OCI-LY7 (cell line): ENCODE measurements around the gene GNG5. TPM values are rescaled to one million over a fixed set of nuclear protein-coding genes. Genes with fewer than 3 reads are reported as not detected.

Experiments used
- BruUV-seq: library from RNA; stranded (reverse); fragments of 400-500 nt; replicated peaks from 2 replicates; lab custom pipeline; 2021; lab: Mats Ljungman, UMichigan
- CTCF ChIA-PET: fragments of 300-600 bp; sonication (Branson Sonifier 250); formaldehyde crosslinking; loops from one replicate; lab custom pipeline; 2022; ENCODE audit warnings: antibody characterized with exemption; ENCODE audit not compliant: unreplicated experiment; lab: Charles Lee
- POLR2A ChIA-PET: fragments of 300-600 bp; sonication (Branson Sonifier 250); formaldehyde crosslinking; loops from one replicate; lab custom pipeline; 2022; ENCODE audit warnings: antibody characterized with exemption; lab: Charles Lee
- DNase-seq: peaks from one replicate; pipeline ENCODE4 v3.0.0-alpha.2; 2015; ENCODE audit warnings: low spot score
- H2AFZ ChIP-seq: fragments of 200-600 bp; sonication (generic), shearing (Covaris generic); 2 replicates; pipeline ENCODE4 v1.6.1; 2014; ENCODE audit warnings: mild to moderate bottlenecking, antibody characterized with exemption, low read length, moderate library complexity
- H3K27ac ChIP-seq: fragments of 200-600 bp; sonication (generic); 2 replicates; pipeline ENCODE4 v1.5.1; 2014; ENCODE audit warnings: mixed run types, low read depth, mild to moderate bottlenecking, moderate library complexity, low read length, inconsistent platforms; ENCODE audit not compliant: poor library complexity, severe bottlenecking
- H3K36me3 ChIP-seq: fragments of 200-600 bp; sonication (generic); 2 replicates; pipeline ENCODE4 v1.6.1; 2014; ENCODE audit warnings: mild to moderate bottlenecking, antibody characterized with exemption, low read length, moderate library complexity, mixed read lengths; ENCODE audit not compliant: insufficient read depth
- H3K4me1 ChIP-seq: fragments of 200-600 bp; sonication (generic); 2 replicates; pipeline ENCODE4 v1.5.1; 2014; ENCODE audit warnings: mild to moderate bottlenecking, low read length; ENCODE audit not compliant: insufficient read depth, poor library complexity, severe bottlenecking
- H3K4me2 ChIP-seq: fragments of 200-600 bp; sonication (generic); 2 replicates; pipeline ENCODE4 v1.6.1; 2014; ENCODE audit warnings: mild to moderate bottlenecking, low read length
- H3K4me3 ChIP-seq: fragments of 200-600 bp; sonication (generic); 2 replicates; pipeline ENCODE4 v1.5.1; 2014; ENCODE audit warnings: mild to moderate bottlenecking, low read depth, low read length; ENCODE audit not compliant: poor library complexity, severe bottlenecking
- H3K79me2 ChIP-seq: fragments of 200-600 bp; sonication (generic); 2 replicates; pipeline ENCODE4 v1.6.1; 2016; ENCODE audit warnings: low read depth, mild to moderate bottlenecking, low read length, moderate library complexity, mixed read lengths; ENCODE audit not compliant: insufficient read depth
- H3K9me2 ChIP-seq: fragments of 200-600 bp; sonication (generic); 2 replicates; pipeline ENCODE4 v1.6.1; 2016; ENCODE audit warnings: mild to moderate bottlenecking, low read length, mixed read lengths; ENCODE audit not compliant: insufficient read depth
- H3K9me3 ChIP-seq: fragments of 200-600 bp; sonication (generic); 2 replicates; pipeline ENCODE4 v1.6.1; 2014; ENCODE audit warnings: mild to moderate bottlenecking, mixed run types, low read length, mixed read lengths
- H4K20me1 ChIP-seq: fragments of 200-600 bp; sonication (generic); 2 replicates; pipeline ENCODE4 v1.6.1; 2014; ENCODE audit warnings: mild to moderate bottlenecking, antibody characterized with exemption, low read length, moderate library complexity, mixed read lengths; ENCODE audit not compliant: insufficient read depth
- EZH2phosphoT487 ChIP-seq: fragments of 200-600 bp; sonication (generic); IDR thresholded peaks from 2 replicates; pipeline ENCODE4 v1.6.1; 2018; ENCODE audit warnings: low read depth, borderline replicate concordance, mild to moderate bottlenecking, mixed run types, antibody characterized with exemption, low read length, moderate library complexity, mixed read lengths
- intact Hi-C: fragments of 100-400 bp; cut with micrococcal nuclease; formaldehyde crosslinking; loops from one replicate; pipeline ENCODE4 v1.10.0; 2022; ENCODE audit not compliant: unreplicated experiment
- total RNA-seq, 2 experiments: library from RNA; depleted of rRNA in 1 of 2; stranded (reverse); fragments of >200 nt in 1 of 2; shearing (Covaris generic) in 1 of 2; gene quantifications; 2 replicates each; pipeline ENCODE4 v1.2.3, GENCODE V29; 2014 to 2022
- TF ChIP-seq, protein P1 (sequence below): fragments of 200-600 bp; sonication (generic); conservative IDR thresholded peaks from 2 replicates; pipeline ENCODE4 v1.5.1; 2014; ENCODE audit warnings: mild to moderate bottlenecking, antibody characterized with exemption, low read length, moderate library complexity, mixed read lengths

GNG5 gene
- total RNA-seq, 2 experiments from 2014 or later, result 45.1 to 115 TPM

DNA sequence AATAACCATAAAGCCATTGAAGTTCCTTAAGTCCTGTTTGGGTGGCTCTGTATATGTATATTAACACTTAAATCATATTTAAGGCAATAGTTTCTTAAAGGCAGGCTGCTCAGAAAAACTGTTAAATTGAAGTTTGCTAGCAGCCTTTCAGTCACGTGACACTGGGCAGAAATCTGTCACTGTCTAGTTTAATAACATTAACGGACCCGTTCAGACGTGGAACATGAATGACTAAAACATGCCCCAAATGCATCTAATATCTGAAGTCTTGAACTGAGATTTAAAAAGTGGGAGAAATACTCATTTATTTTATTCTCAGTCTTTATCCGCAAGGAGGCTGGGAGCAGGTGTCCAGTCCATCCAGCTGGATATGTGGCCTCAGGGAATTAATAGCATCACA is 3.5 kb downstream of the GNG5 start:
- no peak for TF ChIP-seq EZH2phosphoT487
- TF ChIP-seq, protein P1, sequence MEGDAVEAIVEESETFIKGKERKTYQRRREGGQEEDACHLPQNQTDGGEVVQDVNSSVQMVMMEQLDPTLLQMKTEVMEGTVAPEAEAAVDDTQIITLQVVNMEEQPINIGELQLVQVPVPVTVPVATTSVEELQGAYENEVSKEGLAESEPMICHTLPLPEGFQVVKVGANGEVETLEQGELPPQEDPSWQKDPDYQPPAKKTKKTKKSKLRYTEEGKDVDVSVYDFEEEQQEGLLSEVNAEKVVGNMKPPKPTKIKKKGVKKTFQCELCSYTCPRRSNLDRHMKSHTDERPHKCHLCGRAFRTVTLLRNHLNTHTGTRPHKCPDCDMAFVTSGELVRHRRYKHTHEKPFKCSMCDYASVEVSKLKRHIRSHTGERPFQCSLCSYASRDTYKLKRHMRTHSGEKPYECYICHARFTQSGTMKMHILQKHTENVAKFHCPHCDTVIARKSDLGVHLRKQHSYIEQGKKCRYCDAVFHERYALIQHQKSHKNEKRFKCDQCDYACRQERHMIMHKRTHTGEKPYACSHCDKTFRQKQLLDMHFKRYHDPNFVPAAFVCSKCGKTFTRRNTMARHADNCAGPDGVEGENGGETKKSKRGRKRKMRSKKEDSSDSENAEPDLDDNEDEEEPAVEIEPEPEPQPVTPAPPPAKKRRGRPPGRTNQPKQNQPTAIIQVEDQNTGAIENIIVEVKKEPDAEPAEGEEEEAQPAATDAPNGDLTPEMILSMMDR, result no peak
- peaks cover 30% of the 10 kb centered on the region for H4K20me1 ChIP-seq
- no peak overlapping the region for H3K4me3 ChIP-seq
- H3K79me2 ChIP-seq, result peaks cover 82% of the 10 kb centered on the region
- peak overlapping the region; percentile 86; the same call in 1 of the 2 replicates for H3K4me2 ChIP-seq
- intact Hi-C loops, result loop anchor here (1.0 to 10.0 kb wide), 3 partner anchors 12 to 764 kb away; no protein-coding TSS in a partner anchor
- H3K27ac ChIP-seq, result no peak overlapping the region
- BruUV-seq, result no TSS peak
- POLR2A ChIA-PET, result interaction anchor here (1.0 to 4.4 kb wide), 5 partner anchors 16 to 358 kb away, joined by 3 to 43 read pairs (median 5); partner anchors contain the start of gene PRKACB
- DNase-seq, result no peak
- H3K9me2 ChIP-seq, result no peaks in the 10 kb centered on the region
- peaks cover 56% of the 10 kb centered on the region for H3K36me3 ChIP-seq
- no peak overlapping the region for H2AFZ ChIP-seq
- CTCF ChIA-PET, result no interaction called here
- no peaks in the 10 kb centered on the region for H3K9me3 ChIP-seq
- peaks cover 29% of the 10 kb centered on the region for H3K4me1 ChIP-seq

DNA sequence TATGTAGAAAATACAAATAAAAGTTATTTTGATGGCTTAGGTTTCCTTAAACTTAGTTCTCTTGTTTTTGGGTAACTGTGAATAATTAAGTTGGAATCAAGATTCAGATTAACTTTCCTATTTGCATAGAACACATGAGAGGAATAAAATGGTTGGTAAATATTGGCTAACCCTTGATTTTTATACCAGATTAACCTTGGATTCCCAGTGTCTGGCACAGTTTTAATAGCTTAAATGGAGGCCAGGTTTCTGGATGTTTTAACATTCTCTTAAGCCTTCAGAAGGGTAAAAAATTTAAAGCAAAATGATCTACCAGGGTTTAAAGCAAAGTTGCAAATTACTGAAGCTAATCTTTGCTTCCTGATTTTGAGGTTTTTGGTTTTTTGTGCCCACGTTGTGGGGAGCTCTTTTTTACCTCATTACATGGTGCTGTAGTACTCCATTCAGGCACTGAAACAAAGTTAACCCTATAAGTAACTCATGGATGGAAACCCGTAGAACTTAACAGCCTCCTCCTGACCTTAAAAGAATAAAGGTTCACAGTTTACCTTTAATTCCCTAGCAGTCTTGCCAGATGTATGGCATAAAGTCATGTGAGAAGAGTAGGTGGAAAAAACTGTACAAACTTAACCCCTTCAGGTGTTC is 8.6 kb downstream of the GNG5 start:
- ChIA-PET CTCF (no interaction called here), POLR2A (interaction anchor here (0.9 kb wide), 1 partner anchor 18 kb away, joined by 5 read pairs; no protein-coding TSS in a partner anchor)
- Histone ChIP-seq H3K9me3 (no peaks in the 10 kb centered on the region), H3K36me3 (peaks cover 100% of the 10 kb centered on the region), H4K20me1 (0 out of 2 replicates have a peak, but pooled peaks cover 5% of the 10 kb centered on the region), H3K9me2 (no peaks in the 10 kb centered on the region), H3K4me1 (no peaks in the 10 kb centered on the region), H3K27ac (no peak overlapping the region), H3K4me2 (no peak overlapping the region), H2AFZ (no peak overlapping the region), H3K79me2 (peaks cover 40% of the 10 kb centered on the region), H3K4me3 (no peak overlapping the region)
- intact Hi-C loops, result no loop called here
- no TSS peak for BruUV-seq
- DNase-seq, result no peak
- TF ChIP-seq EZH2phosphoT487, result no peak

DNA sequence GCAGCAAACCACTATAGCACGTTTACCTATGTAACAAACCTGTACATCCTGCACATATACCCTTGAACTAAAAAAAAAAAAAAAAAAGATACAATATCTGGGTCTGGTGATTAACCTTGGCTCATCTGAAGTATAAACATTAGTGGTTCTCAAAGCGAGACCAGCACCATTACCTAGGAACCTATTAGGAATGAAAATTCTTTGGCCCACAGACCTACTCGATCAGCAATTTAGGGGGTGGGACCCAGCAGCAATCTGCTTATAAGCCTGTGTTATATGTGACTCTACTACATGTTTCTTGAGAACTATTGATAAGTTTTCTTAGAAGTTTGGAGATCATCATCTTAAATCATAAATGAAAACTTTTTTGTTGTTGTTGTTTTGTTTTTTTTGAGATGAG is 9.9 kb downstream of the GNG5 start:
- intact Hi-C loops, result no loop called here
- Histone ChIP-seq H3K9me2 (no peaks in the 10 kb centered on the region), H3K4me3 (no peak overlapping the region), H2AFZ (no peak overlapping the region), H3K36me3 (peaks cover 100% of the 10 kb centered on the region), H4K20me1 (0 out of 2 replicates have a peak, but pooled peaks cover 4% of the 10 kb centered on the region), H3K4me1 (no peaks in the 10 kb centered on the region), H3K4me2 (no peak overlapping the region), H3K79me2 (peaks cover 29% of the 10 kb centered on the region; the same call in 1 of the 2 replicates), H3K9me3 (no peaks in the 10 kb centered on the region), H3K27ac (no peak overlapping the region)
- BruUV-seq, result no TSS peak
- no peak for DNase-seq
- CTCF ChIA-PET, result no interaction called here
- TF ChIP-seq, protein P1, result no peak
- no peak for TF ChIP-seq EZH2phosphoT487
- POLR2A ChIA-PET, result interaction anchor here (0.8 to 2.0 kb wide), 2 partner anchors 8 to 10 kb away, joined by 4 to 9 read pairs; partner anchors contain the start of genes GNG5 and SPATA1
